Islet precursor cell (in vitro differentiated cells): ENCODE results near the gene MEIS1.

Experiments used
- DNase-seq: peaks from one replicate; pipeline ENCODE4 v3.0.0-alpha.2; 2018

MEIS1 gene

DNA sequence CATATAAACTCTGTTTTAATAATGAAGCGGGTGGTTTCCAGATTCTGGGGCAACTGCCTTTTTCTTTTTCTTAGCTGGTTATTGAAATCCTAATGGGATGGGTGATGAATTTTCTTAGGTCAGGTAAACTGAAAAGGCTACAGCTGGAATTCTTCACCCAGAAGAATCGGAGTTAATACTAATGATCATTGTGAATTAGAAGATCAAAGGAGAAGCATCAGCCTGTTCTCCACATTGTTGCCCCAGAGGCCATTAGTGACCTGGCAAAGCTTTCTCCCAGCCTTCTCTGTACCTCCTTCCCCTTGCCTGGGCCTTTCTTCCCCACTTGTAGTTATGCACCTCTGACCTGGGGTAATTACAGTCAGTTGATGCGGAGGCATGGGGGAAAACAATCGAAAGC lies 82.8 kb downstream of the MEIS1 start:
- DNase-seq: no peak

DNA sequence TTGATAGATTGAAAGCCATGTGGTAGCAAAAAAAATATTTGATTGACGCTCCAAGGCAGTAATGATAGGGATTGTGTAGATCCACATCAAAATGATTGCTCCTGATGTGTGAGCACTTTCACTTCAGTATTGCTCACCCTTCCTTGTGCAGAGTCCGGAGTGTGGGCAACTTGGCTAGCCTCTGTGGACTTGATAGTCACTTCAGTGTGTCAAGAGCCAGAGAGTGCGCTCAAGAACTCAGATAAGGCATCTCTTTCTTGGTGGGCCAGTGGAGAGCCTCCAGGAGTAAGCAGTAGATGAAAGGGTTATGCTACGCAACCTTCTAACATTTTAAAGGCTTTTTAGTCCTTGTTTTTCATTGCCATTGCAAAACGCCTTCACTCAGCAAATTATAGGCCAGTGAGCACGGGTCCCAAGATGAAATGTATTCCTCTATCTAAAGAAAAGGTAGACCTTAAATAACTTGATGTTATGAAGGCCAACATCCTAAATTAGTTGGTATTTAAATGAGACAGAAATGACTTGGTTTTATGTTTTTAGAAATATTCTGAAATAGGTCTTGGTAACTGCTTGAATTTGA lies 84.4 kb downstream of the MEIS1 start:
- no peak for DNase-seq

DNA sequence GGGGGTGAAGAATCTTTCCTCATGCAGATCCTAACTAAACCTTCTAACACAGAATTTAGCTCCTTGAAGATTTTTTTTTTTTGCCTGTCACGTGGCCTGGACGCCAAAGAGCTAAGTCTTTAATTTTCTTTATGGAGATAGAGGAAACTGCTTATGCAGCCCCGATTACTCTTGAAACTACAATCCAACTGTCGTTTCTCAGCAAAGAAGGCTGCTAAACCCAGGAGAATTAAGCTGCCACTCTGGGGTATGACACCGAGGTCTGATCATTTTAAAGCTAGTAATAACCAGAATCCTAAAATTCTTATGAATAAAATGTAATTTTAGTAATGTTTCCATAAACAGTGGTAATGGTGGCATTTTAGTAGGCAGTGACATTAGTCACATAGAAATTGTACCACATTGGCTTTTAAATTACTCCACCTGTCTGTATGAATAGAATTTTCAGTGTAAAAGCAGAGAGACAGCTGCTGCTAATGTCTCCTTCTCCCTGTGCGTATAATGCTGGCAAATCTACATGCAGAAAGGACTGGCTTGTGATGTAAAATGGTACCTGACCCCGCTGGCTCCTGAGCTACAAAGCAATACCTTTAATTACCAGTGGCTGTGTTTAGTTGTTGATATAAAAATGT lies 86.5 kb downstream of the MEIS1 start:
- no peak for DNase-seq

DNA sequence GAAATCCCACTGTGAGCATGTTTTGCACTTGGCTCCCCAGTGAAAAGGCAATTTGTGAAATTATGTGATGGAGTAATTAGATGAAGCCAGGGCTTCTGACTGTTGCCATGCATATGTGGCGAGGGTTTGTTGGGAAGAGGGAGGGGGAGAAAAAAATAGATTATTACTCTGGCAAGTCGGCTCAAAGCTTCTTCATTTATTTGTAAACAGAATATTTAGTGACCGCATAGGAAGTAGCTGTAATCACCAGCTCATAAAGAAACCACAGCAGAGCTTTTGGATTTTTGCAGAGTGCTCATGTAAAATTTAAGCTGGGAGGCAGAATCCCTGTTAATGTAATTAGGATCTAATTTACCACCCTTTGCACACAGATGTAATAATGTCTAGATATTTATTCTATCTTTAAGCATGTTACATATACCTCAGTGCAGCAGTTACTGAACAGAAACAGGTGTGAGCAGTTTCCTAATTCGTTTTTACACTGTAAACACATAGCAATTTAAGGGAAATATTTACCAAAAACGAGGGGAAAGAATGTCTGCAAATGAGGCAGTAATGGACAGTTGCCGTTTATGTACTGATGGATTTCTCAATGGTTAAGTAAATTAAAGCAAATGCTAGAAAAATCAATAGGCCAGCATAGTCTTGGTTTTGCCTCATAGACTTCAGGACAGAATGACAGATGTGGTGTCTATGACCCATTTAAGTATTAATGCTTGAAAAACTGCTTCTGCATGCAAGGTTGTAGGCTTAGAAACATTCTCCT lies 87.9 kb downstream of the MEIS1 start:
- DNase-seq: no peak

DNA sequence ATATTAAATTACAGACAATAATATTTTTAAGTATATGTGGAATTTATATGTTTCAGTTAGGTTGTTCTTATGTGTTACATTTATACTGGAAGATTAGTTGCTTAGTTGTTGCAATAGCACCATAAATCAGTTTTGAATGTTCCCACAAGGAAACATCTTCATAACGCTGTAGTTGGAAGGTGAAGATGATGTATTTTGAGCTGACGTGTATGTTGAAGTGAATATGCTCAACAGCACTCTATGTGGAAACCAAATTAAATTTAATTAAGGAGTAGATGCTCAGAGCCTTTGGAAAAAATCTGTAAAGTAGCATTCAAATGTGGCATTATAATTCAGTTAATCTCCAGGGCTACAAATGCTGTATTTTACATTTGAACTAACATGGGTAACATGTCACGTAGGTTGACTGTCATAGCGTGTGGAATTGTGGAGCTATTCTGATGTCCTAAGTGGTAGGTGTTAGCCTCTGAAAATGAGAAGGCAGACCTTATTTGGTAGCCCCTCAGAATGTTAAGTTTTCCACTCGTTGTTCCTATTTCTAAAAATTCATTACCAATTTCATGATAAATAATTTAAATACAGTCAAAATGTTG lies 88.5 kb downstream of the MEIS1 start:
- DNase-seq: no peak

DNA sequence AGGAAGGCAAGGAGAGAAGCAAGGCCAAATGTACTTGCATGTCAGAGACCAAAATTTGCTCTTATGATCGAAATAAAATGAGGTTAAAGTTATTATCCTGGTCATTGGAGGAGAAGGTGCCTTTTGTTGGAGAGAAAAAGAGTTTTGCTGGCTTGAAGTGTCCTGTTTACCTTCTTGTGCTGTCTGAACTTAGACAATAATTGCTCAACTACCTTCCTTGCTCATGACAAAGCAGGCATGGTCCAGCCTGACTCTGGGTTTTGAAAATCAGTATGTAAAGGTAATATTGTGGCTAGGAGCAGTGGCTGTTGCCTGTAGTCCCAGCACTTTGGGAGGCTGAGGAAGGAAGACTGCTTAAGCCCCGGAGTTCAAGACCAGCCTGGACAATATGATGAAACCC lies 89.1 kb downstream of the MEIS1 start:
- DNase-seq: no peak

DNA sequence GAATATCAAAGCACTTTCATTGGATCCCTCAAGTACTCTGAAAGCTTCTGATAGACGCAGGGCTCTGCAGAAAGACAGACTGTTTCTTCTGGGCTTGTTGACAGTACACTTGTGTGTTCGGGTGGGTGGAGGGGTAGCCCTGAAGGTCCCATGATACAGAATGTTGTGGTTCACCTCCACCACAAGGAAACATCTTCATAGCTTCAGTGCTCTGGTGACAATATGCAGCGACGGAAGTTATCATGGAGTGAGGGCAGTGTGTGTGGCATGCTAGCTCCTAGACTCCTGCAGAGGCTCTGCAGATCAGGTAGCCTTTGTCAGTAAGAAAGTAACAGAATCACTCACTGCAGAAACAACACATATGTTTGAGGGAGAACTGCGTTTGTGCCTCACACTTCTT lies 90.7 kb downstream of the MEIS1 start:
- DNase-seq: no peak

DNA sequence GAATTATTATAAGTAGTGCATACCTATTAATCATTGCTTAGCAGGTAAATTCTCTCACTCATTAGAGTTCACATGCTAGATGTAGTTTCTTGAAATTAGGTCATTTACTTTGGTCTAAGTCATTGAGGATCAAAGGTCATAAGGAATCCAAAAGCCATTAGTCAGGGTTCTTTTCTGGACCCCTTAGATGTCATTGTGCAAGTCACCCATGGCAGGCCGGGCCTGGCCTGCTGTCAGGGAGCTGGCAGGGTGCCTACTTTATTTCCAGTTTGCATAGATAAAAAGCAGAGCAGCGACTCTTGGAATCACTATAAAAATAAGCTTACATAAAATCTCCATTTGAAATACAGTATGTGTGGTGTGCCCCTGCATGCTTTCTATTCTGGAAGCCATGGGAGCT lies 91.3 kb downstream of the MEIS1 start:
- DNase-seq: no peak

DNA sequence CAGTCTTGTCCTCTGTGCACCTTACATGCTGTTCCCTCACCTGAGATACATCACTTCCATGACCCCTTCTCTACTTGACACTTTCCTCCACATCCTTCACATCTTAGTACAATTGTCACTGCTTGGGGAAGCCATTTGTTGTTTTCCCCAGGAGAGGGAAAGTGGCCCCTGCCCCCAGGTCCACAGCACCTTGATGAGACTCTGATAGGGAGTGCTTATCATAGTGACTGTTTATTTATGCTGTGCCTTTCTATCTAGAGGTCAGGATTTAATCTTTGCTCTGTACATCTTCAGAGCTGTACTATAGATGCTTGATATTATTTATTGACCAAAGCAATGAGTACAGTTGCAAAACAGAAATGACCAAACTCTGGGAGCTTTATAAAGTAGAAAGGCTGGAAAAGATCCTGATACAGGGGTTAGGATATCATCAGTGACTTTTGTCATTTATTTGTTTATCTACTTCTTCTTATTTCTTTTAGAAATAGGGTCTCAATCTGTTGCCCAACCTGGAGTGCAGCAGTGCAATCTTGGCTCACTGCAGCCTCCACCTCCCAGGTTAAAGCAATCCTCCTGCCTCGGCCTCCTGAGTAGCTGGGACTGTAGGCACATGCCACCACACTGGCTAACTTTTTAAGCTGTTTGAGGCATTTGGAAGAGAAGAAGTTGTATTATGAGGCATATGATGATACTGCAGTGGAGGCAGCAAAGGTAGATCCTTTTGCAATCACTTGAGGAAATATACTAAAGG lies 94.2 kb downstream of the MEIS1 start:
- DNase-seq: no peak

DNA sequence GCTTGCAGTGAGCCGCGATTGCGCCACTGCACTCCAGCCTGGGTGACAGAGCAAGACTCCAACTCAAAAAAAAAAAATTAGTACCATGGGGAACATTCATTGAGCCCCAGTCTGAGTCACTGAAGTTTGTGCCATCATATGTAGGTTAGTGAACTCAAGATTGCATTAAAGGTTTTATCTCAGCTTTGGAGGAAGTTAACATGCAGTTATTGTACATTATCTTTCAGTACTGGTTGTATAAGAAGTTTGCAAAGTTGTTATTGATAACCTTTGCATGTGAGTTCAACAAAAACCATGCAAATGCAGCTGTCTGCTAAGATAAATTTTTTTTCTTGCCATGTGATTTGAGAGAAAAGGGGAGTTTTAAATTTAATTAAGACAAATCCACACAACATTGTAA lies 95.7 kb downstream of the MEIS1 start:
- no peak for DNase-seq

DNA sequence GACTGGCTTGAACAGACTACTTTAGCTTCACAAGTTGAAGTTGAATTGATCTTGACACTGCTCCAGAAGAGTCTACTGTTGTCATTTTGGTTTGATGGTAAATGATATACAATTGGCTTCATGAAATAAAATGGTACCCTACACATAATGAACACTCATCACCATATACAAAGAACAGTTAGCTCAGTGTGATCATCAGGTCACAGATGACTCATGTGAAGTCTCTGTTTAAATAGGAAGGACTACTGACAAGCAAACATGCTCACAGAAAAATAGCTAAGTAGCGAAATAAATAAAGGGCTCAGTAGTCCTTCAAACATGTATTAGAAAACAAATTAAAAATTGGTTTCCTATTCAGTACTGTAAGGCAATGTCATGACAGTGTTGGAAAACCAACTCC lies 96.2 kb downstream of the MEIS1 start:
- no peak for DNase-seq

DNA sequence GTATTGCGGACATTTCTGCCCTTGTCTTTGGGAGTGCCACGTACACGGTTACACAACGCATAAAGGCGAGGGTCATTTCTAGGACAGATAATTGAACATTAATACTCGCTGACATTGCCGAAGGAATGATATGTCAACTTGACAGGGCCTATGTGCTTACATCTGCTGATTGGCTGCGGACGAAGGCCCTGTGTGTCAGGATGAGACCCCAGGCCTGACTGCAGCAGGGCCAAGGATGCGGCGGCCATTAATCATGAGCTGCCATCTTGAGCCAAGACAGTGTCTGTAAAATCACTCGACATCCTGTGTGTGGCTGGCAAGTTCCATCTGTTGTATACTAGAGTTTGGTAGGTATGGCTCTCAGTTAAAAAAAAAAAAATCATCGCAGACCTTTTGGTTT lies 96.6 kb downstream of the MEIS1 start:
- DNase-seq: no peak

DNA sequence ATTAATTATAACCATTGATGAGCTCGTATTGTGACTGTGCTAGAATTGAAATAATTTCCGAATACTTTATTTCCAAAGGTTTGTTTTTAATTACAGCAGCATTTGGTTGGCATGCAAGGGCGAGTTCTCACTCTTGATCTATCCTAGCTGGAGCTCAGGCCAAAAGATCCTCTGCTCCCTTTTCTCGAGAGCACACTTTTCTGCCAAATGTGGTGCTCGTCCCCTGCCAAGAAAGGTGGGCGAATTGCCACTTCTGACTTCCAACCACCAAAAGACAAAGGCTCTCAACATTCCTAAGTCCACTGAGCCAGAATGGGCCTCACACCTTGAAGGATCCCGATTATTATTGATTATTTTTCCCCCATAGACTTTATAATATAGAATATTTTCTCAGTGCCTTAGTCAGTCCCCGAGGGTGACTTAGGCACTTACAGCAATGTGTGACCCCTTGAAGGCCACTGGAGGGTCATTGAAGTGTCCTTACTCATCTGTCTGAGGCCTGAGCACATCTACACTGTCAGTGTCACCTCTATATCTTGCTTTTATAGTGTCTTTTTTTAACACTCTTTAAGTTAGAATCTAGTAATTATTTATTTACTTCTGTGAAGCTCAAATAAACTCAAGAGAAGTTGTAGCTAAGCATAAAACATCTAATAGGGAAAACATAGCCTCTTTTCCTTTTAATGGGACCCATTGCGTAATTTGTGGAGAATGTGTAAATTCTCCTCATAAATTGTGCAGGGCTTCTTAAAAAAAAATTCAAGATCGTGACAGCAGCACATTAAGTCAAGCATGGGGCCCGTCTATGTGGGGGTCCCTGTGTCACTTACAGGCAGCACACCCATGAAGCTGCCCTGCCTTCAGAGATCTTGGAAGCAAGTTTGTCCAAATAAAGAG lies 98.3 kb downstream of the MEIS1 start:
- DNase-seq: no peak

DNA sequence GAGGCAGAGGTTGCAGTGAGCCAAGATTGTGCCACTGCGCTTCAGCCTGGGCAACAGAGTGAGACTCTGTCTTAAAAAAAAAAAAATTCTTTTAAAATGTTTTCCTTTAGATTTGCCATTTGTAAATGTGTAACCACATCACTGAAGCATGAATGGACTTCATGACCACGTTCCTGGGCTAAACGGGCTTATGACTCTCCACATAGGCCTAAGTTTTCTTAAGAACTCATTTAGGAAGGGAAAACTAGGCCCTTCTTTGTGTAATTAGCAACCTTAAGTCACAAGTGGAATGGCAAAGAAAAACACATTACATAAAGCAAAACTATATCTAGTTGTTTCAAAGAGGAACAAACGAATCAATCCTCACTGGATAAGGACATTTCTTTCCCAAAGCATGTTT lies 99.5 kb downstream of the MEIS1 start:
- no peak for DNase-seq

DNA sequence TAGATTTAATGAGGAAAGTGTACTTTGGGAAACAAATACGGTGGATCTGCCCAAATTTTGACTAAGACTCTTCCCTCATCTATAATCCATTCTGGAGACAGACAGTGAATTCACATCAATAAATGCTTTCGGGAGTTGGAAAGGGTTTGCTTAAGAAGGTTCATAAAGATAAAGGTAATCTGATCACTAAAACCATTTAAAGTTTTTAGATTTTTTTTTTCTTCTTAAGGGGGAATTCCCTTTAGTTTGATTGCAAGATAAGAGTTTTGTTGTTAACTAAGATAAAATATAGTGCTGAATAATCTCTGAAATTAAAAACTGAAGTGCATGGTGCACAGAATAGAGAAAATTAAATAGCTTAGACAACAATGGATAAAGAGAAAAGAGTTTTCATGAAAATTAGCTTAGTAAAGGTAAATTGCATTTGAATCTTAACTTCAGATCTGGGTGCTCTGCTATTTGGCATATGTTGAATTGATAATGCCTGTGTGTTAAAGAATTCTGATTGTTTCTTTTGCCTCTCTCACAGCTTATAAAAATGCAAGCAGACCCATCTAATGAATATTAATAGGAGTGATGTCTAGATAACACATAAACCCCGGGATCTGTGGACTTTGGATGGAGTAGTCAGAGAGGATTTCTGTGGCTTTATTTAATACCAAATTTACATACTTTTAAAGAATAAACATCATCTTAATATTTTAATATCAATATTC lies 100.8 kb downstream of the MEIS1 start:
- DNase-seq: no peak

DNA sequence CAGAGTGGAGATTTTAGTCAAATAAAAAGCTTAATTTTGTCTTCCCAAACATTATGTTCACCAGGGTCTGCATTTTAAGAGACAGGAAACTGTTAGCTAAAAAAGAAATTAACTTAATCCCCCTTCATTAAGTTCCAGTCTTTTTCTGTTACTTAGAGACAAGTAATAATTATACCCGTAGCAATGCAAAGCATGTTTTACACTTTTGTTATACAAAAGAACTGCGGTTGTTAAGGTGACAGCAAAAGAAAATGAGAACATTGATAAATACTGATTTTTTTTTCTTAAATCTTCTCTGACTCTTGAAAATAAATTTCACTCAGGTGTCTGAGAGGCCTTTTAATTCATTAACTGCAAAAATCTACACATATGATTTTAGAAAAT lies 101.4 kb downstream of the MEIS1 start:
- no peak for DNase-seq

DNA sequence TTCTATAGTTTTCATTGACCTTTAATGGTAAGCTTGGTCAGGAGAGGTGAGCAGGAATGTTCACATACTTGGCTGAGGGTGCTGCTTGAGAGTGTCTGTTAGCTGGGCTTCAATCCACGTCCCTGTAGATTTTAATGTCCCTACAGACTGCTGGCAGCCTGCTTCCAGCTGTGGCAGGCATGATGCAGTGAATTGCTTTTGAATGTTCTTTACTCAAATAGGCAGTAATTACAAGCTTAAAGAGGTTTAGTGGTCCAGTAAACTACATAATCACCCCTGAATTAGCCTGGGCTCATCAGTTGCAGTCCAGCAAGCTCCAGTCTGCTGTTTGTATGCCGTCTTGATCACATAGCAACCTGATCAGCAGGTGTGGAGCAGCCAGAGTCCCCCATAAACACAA lies 102.1 kb downstream of the MEIS1 start:
- DNase-seq: peak; percentile 81

DNA sequence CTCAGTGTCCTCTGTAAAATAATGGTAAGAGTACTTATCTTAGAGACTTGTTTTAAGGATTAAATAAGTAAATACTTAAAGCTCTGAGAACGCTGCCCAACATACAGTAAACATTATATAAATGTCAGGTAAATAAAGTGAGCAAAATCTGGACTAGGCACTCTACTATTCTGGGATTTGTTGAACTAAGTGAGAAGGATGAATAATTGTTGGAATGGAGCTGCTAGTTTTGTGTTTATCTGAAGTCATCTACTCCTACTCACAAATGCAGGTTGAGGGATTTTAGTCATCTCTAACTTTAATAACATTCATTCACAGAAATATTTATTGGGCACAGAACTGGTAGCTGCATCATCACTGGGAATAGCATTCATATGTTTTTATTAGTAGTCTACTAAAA lies 103.4 kb downstream of the MEIS1 start:
- DNase-seq: no peak

DNA sequence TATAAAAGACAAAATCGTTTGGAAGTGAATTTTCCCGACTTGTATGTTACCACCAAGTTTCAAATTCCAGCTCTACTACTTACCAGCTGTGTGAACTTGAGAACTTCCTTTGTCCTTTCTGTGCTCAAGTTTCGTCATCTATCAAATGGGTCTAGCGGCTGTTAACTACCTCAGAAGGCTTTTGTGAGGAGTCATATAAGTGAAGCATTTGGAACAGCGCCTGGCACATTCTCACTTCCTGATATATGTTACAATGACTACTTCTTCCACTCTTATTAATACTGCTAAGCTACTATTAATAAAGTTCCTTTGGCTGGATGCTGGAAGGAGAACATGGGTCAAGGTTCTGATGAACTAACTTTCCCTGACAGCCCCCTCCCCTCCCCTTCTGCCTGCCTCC lies 104.5 kb downstream of the MEIS1 start:
- DNase-seq: no peak

DNA sequence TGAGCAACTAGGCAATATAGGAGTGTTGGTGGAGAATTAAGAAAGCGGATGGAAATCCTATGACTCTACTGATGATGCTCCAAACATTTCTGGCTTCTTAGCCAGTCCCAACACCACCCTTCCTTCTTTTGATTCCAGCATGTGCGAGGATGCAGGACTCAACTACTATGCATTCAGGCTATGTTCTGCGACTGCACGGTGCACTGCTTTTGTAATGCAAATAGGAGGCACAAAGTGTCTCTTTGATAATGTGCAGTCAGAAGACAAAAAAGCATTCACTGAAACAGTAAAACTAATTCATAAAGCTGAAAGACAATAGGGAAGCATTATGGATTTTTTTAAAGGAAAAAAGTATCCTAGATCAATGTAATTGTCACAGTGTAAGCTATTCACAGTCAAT lies 106.7 kb downstream of the MEIS1 start:
- no peak for DNase-seq

DNA sequence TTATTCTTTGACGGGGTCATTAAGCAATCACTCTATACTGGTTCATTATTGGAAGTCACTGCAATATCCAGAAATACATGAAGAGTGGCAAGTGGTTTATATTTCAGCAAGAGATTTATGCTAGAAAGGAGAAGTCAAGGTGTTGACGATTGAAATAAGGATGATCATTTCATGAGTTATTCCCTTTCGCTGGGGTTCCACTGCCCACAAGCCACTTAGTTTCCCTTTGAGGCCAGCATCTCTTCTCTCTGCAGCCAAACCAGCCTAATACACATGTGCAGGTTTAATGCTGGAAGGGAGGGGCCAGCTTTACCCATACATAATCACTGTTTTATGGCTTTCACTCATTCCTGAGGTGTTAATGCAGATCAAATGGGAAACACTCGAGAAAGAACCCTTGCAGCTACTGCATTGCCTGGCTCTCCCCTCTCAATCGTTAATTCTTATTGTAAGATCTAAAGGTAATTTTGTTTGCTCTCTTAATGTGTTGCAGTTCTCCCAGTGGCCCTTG lies 108.4 kb downstream of the MEIS1 start:
- DNase-seq: no peak

DNA sequence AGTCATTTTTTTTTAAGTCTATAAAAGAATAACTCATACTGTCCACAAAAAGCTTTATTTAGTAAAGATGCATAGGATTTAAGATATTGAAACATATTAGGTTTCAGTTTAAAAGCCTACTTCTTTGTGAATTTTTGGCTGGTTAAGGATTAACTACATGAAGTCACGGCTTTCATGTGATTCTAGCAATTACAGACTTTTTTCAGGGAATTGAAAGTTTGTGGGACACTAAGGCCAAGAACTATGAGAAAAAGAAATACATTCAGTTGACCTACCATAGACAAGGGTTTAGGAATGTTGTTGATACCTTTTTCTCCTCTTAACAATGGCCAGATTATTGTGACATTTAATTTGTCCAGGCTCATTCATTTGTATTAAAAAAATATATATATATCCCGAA lies 109.3 kb downstream of the MEIS1 start:
- DNase-seq: no peak
